Erythroblast (primary cell): ENCODE results near the gene MCF2L.

ENCODE experiments used
- GATA1 ChIP-seq: IDR thresholded peaks from 2 replicates; pipeline ENCODE4 v1.6.1; 2011; ENCODE audit warnings: low read depth, mild to moderate bottlenecking, control low read depth, low read length, moderate library complexity
- POLR2A ChIP-seq: IDR thresholded peaks from 2 replicates; pipeline ENCODE4 v1.6.1; 2011; ENCODE audit warnings: mild to moderate bottlenecking, low read length

DNA sequence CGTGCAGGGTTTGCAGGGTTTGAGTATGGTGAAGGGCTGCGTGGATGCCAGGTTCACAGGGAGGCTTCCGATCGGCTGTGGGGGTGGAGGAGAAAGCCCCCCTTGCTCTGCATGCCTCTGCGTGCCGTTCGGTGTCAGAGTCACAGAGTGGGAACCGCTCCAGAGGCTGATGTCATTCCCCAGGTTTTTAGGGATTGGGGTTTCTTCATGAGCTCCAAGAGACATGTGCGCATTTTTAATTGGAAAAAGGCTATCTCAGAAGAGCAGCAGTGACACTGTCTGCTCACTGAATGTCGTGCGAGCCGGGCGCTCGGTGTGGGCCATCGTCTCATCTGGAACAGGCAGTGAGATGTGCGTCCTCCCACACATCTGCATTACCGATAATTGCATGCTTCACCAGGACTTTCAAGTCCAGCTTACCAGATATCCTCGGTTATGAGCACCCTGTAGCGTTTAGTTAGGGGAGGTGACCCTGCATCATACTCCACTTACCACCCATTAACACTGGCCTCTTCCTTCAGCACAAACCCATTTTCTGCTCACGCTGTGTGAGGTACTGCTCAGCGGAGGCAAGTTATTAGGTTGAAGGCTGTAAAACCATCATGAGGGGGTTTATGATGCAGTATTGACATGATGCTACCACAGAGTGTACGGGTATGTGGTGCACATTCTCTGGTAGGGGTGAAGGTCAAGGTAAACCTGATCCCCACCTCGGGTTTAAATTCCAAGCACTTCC is 1.7 kb downstream of the MCF2L start:
- TF ChIP-seq POLR2A (no peak), GATA1 (no peak)
